ENCODE results near the gene CTNNAL1.

The CTNNAL1 gene

DNA sequence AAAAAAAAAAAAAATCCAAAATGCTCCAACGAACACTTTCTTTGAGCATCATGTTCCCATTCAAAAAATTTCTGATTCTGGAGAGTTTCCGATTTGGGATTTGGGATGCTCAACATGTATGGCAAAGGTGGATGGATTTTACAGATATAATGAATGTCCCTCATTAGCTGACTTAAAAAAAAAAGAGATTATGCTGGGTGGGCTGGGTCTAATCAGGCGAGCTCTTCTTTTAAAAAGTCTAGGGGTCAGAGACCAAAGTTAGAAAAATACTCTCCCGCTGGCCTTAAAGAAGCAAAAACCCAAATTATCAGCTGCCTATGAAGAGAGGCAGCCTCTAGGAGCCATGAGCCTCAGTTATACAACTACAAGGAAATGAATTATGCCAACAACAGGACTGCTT is 15.2 kb upstream of the CTNNAL1 start:
- no peak for DNase-seq (ENCODE audit: low read depth in 2 of 2)

- no peak for DNase-seq (ENCODE audit: low read depth in 2 of 2)
These were observed 13.9 kb upstream of the CTNNAL1 start for GRCh38 chr9:109027176-109027575.

GRCh38 chr9:109026306-109026705 is 13.0 kb upstream of the CTNNAL1 start:
- no peak for DNase-seq (ENCODE audit: low read depth in 2 of 2)

GRCh38 chr9:109022873-109023272 is 9.6 kb upstream of the CTNNAL1 start:
- DNase-seq (ENCODE audit: low read depth in 2 of 2) = no peak

GRCh38 chr9:109020581-109021511 is 7.5 kb upstream of the CTNNAL1 start:
- no peak for DNase-seq (ENCODE audit: low read depth in 2 of 2)

GRCh38 chr9:109020113-109020512 is 6.8 kb upstream of the CTNNAL1 start:
- no peak for DNase-seq (ENCODE audit: low read depth in 2 of 2)

GRCh38 chr9:109019420-109019819 is 6.1 kb upstream of the CTNNAL1 start:
- DNase-seq (ENCODE audit: low read depth in 2 of 2) = no peak

GRCh38 chr9:109017493-109017892 is 4.2 kb upstream of the CTNNAL1 start:
- no peak for DNase-seq (ENCODE audit: low read depth in 2 of 2)

GRCh38 chr9:109017061-109017460 is 3.8 kb upstream of the CTNNAL1 start:
- DNase-seq (ENCODE audit: low read depth in 2 of 2) = no peak

DNA sequence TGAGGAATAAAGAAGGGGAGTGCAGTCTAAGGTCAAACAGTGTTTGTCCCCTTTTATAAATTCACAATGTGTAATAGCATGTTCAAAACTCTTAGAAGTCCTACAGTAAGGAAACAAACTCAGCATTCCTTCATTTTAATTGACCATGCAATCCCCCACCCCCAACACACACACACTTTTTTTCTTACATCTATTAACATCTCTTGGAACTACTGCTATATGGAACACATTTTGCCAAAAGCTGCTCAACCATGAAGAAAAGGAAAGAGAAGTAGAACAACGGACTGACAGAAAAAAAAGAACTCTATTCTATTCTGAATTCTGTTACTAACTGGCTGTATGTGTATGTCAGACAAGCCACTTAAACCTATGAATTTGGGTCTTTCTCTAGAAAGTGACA is 2.8 kb upstream of the CTNNAL1 start:
- no peak for DNase-seq (ENCODE audit: low read depth in 2 of 2)

GRCh38 chr9:109014608-109015280 is 1.4 kb upstream of the CTNNAL1 start:
- no peak for DNase-seq (ENCODE audit: low read depth in 2 of 2)

DNA sequence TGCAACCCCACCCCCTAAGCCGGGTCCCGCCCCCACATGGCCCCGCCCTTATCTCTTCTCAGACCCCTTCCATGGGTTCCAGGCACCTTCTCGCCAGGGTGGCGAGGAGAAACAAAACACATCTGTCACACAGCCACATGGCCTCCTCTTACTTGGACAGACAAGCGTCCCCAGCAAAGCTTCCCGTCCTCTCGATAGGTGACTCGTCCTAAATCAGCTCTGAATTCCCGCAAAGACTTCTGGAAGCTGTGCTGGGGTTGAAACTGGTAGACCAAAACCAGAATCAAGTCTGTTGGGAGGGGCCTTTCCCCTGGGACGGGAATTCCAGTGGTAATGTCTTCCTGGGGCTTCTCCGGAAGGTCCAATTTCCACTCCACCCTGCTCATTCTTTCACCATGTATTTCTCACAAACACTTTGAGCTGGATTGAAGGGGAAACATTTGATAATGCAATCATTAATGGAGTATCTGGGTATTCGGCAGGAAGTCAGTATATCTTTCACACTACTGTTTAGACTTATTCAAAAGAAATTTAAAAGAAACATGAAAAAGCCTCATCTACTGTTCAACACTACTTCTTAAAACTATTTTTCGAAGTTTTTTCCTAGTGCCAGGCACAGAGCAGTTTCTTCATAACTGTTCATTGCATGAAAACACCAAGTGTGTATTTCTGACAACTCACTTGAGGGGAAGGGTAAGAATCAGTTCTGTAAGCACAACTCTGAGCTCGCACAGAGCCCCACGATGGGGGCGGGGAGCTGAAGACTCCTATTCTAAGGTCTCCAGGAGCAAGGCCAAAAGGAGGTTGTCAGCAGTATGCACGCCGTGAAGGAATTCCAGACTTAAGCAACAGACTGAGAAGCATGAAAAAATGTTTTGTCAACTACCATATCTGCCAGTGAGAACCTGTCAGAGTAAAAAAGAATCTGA is 644 bp upstream of the CTNNAL1 start:
- no peak for DNase-seq (ENCODE audit: low read depth in 2 of 2)

- DNase-seq (ENCODE audit: low read depth in 2 of 2) = peak; percentile 17 to 35
These were observed 1.1 kb downstream of the CTNNAL1 start for GRCh38 chr9:109012009-109012875.

GRCh38 chr9:109011231-109011671 is 2.0 kb downstream of the CTNNAL1 start:
- no peak for DNase-seq (ENCODE audit: low read depth in 2 of 2)

DNA sequence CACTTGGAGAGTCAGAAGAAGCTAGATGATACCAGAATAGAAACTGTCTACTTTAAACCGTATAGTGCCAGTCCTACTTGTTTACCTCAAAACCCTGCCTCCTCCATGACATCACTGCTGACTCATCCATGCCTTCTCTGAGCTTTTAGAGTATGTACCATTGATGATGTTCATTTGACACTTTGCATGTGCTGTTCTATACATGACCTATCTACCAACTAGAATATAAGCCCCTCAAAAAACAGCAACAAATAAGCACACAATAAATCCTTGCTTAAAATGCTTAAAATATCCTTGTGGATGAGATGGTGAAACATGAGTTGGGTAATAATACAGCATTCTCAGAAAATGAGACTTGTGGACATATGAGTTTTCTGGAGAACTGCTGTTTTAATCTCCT is 2.6 kb downstream of the CTNNAL1 start:
- DNase-seq (ENCODE audit: low read depth in 2 of 2) = peak; percentile 45 to 72

DNA sequence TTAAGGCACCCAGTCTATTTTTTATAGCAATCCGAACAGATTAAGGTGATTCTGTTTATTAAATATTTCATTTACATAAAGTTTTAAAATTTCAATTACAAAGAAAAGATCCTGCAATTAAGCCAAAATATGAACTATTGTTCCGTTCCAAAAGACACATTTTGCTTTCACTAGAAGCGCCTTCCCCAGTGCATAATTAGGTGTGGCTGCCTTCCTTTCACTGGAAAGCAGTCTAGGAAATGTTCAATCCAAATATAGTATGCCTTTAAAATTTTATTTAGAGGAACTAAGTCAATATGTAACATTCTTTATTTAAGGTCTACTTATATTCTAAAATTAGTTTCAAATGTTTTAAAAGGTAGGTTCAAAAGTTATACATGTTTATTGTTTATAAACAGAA is 7.6 kb downstream of the CTNNAL1 start:
- DNase-seq (ENCODE audit: low read depth in 2 of 2) = no peak

DNA sequence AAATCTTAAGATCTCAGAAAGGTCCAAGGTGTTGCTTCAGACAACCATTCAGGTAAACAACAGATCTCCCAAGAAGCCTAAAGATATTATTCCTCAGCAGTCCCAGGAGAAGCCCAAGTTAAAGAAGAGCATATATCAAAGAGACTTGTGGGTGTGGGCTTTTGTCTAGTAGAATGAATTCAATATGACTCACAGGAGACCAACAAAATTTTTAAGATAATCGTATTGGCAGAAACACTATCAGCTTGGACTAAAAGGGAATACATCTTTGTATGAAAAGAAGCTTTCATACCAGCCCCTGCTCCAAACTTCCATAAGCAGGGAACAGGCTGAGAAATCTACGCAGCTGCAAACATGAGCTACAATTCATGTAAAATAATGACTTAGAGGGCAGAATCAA is 10.2 kb downstream of the CTNNAL1 start:
- no peak for DNase-seq (ENCODE audit: low read depth in 2 of 2)

GRCh38 chr9:109002141-109002540 is 11.2 kb downstream of the CTNNAL1 start:
- DNase-seq (ENCODE audit: low read depth in 2 of 2) = no peak

DNA sequence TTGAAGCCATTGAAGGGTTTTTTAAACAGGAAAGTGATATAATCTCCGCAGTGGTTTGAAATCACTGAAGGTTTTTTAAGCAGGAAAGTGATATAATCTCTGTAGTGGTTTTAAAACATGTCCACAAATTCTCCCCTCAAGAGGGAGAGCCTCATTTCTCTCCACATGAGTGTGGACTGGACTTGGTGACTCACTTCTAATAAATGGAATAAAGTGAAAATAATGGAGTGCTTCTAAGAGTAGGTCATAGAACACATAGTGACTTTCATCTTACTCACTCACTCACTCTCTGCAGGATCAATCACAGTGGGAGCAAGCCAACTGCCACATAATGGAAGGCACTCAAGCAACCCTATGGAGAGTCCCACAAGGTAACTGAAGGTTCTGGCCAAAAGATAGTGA is 12.0 kb downstream of the CTNNAL1 start:
- no peak for DNase-seq (ENCODE audit: low read depth in 2 of 2)

DNA sequence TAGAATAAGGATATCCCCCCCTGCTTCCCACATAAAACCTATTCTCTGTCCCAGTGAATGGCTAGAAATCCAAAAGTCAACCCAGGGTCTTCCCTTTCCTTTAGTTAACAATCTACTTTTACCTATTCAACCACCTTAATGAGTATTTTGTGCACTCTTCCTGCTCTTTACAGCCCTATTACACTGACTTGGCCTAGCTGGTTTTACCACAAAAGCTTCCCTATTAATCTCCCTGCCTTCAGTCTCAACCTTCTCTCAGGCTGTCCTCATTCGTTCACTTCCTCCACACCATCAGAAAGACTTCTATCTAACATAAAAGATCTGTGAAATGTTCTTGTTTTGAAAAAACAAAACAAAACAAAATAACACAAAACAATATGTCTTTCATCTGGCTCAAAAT is 16.2 kb downstream of the CTNNAL1 start:
- no peak for DNase-seq (ENCODE audit: low read depth in 2 of 2)

- no peak for DNase-seq (ENCODE audit: low read depth in 2 of 2)
These were observed 16.7 kb downstream of the CTNNAL1 start for GRCh38 chr9:108996643-108997042.
